Suprapubic skin (tissue), 4 donors: ENCODE measurements around the gene MMD.
"Not testable (repeated sequence)": the region's sequence is repeated elsewhere in the genome, so short reads cannot be mapped to it uniquely, and the experiment has no call there.

Source experiments
- POLR2A ChIP-seq, 2 donors: fragments of 450-650 bp; IDR thresholded peaks; one replicate each; pipeline ENCODE4 v1.6.1; 2017; ENCODE audit warnings: antibody characterized with exemption in 2 of 2, mild to moderate bottlenecking in 2 of 2, moderate library complexity in 2 of 2
- POLR2AphosphoS5 ChIP-seq, 3 donors: sonication (generic); formaldehyde crosslinking; IDR thresholded peaks; one replicate each; pipeline ENCODE4 v1.6.1; 2017; ENCODE audit warnings: antibody characterized with exemption in 3 of 3
- TF ChIP-seq, protein P1 (sequence below), 2 donors: fragments of 200-600 bp in 1 of 2; fragments of 450-650 bp in 1 of 2; sonication (generic) in 1 of 2; IDR thresholded peaks; one replicate each; pipeline ENCODE4 v1.5.1; 2016 to 2019; ENCODE audit warnings: antibody characterized with exemption in 2 of 2, mild to moderate bottlenecking in 1 of 2, moderate library complexity in 1 of 2

DNA sequence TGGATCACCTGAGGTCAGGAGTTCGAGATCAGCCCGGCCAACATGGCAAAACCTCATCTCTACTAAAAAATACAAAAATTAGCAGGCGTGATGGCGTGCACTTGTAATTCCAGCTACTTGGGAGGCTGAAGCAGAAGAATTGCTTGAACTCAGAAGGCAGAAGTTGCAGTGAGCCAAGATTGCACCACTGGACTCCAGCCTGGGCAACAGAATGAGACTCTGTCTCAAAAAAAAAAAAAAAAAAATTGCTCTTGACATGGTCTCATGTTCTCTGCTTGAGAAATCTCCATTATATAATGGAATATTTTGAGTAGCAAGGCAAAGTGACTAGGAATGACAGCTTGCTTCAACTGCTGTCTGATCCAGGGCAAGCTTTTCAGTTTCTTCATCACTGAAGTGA is 24.4 kb upstream of the MMD start:
- TF ChIP-seq, protein P1, sequence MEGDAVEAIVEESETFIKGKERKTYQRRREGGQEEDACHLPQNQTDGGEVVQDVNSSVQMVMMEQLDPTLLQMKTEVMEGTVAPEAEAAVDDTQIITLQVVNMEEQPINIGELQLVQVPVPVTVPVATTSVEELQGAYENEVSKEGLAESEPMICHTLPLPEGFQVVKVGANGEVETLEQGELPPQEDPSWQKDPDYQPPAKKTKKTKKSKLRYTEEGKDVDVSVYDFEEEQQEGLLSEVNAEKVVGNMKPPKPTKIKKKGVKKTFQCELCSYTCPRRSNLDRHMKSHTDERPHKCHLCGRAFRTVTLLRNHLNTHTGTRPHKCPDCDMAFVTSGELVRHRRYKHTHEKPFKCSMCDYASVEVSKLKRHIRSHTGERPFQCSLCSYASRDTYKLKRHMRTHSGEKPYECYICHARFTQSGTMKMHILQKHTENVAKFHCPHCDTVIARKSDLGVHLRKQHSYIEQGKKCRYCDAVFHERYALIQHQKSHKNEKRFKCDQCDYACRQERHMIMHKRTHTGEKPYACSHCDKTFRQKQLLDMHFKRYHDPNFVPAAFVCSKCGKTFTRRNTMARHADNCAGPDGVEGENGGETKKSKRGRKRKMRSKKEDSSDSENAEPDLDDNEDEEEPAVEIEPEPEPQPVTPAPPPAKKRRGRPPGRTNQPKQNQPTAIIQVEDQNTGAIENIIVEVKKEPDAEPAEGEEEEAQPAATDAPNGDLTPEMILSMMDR (IDR thresholded peaks at IDR 0.05) = not testable (repeated sequence)
- not testable (repeated sequence) for TF ChIP-seq POLR2A (IDR thresholded peaks at IDR 0.05)
- TF ChIP-seq POLR2AphosphoS5 (IDR thresholded peaks at IDR 0.05) = peak in 1 of 3 donors; percentile 20
